HG03354 (cell line): ENCODE data around the gene RAB4A.
A peak's percentile ranks its signal among the peaks of the same experiment; 100 is the strongest.

ENCODE experiments used
- ATAC-seq: cut with Tn5 transposase; IDR thresholded peaks from one replicate; pipeline ENCODE4 v1.9.1; 2021; ENCODE audit warnings: mild to moderate bottlenecking; ENCODE audit not compliant: unreplicated experiment, poor library complexity, severe bottlenecking

The RAB4A gene

GRCh38 chr1:229266832-229267500 lies 3.9 kb upstream of the RAB4A start:
- ATAC-seq: no peak

GRCh38 chr1:229268505-229268904 lies 2.4 kb upstream of the RAB4A start:
- ATAC-seq: no peak

GRCh38 chr1:229271448-229272159 lies 693 bp downstream of the RAB4A start:
- peak; percentile 69 for ATAC-seq

GRCh38 chr1:229272164-229273158 lies 1.6 kb downstream of the RAB4A start:
- ATAC-seq: no peak

- ATAC-seq: no peak
Observed at GRCh38 chr1:229273507-229274232, 2.8 kb downstream of the RAB4A start.

GRCh38 chr1:229275005-229275404 lies 4.1 kb downstream of the RAB4A start:
- ATAC-seq: no peak

GRCh38 chr1:229278120-229278741 lies 7.3 kb downstream of the RAB4A start:
- no peak for ATAC-seq

GRCh38 chr1:229279242-229279641 lies 8.3 kb downstream of the RAB4A start:
- ATAC-seq: no peak

- ATAC-seq: no peak
Observed at GRCh38 chr1:229280037-229280828, 9.3 kb downstream of the RAB4A start.

GRCh38 chr1:229280921-229281320 lies 10.0 kb downstream of the RAB4A start:
- ATAC-seq: no peak

- no peak for ATAC-seq
Observed at GRCh38 chr1:229281339-229281926, 10.5 kb downstream of the RAB4A start.

GRCh38 chr1:229282295-229282823 lies 11.4 kb downstream of the RAB4A start:
- no peak for ATAC-seq

- no peak for ATAC-seq
Observed at GRCh38 chr1:229283183-229283611, 12.3 kb downstream of the RAB4A start.

- ATAC-seq: no peak
Observed at GRCh38 chr1:229284887-229285286, 14.0 kb downstream of the RAB4A start.

GRCh38 chr1:229285440-229285839 lies 14.5 kb downstream of the RAB4A start:
- no peak for ATAC-seq

GRCh38 chr1:229286099-229286766 lies 15.3 kb downstream of the RAB4A start:
- no peak for ATAC-seq

- ATAC-seq: no peak
Observed at GRCh38 chr1:229287267-229287666, 16.4 kb downstream of the RAB4A start.
